Neural crest cell (in vitro differentiated cells): ENCODE measurements around the gene ESYT3. TPM values are rescaled to one million over a fixed set of nuclear protein-coding genes. Genes with fewer than 3 reads are reported as not detected.
"Not testable (repeated sequence)": the region's sequence is repeated elsewhere in the genome, so short reads cannot be mapped to it uniquely, and the experiment has no call there.

ENCODE experiments used
- DNase-seq: peaks from one replicate; pipeline ENCODE4 v3.0.0; 2021; ENCODE audit warnings: low read depth, mixed read lengths, low spot score
- H3K27ac Mint-ChIP-seq: one replicate; pipeline ENCODE4 v1.8.0; 2021; ENCODE audit warnings: mild to moderate bottlenecking, mixed read lengths; ENCODE audit not compliant: unreplicated experiment
- H3K27me3 Mint-ChIP-seq: 2 replicates; pipeline ENCODE4 v1.8.0; 2021; ENCODE audit warnings: low read depth, mild to moderate bottlenecking, mixed read lengths
- H3K36me3 Mint-ChIP-seq: 2 replicates; pipeline ENCODE4 v1.8.0; 2021; ENCODE audit warnings: low read depth, mild to moderate bottlenecking, mixed read lengths
- H3K4me1 Mint-ChIP-seq: 2 replicates; pipeline ENCODE4 v1.8.0; 2021; ENCODE audit warnings: mixed read lengths
- H3K4me3 Mint-ChIP-seq: one replicate; pipeline ENCODE4 v1.8.0; 2021; ENCODE audit warnings: mild to moderate bottlenecking, mixed read lengths
- H3K9me3 Mint-ChIP-seq: 2 replicates; pipeline ENCODE4 v1.8.0; 2021; ENCODE audit warnings: mixed read lengths
- total RNA-seq: library from RNA; stranded (reverse); gene quantifications from 2 replicates; pipeline ENCODE4 v1.2.1, GENCODE V29; 2021
- TF ChIP-seq, protein P1 (sequence below): fragments of 200-600 bp; sonication (generic); conservative IDR thresholded peaks from 2 replicates; pipeline ENCODE4 v1.5.0; 2021; ENCODE audit warnings: antibody characterized with exemption, mild to moderate bottlenecking

Gene ESYT3
- total RNA-seq, 1 donor from 2014 or later: 0.44 TPM

DNA sequence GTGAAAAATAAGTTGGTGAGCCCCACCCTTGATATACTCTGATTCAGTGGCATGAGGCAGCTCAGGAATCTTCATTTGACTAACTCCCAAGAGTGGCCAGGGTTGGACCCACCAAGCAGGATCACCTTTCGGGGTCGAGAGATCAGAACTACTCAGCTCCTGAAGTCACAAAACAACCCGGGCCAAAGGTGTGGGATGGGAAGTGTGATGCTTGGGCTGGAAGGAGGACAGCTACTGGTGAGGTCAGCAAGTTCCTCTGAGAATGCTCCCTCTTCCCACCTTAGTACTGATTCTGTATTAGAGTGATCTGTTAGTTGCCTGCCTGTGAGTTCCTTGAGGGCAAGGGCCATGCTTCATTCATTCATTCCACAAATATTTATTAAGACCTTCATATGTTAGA, 15.1 kb downstream of the ESYT3 start:
- no peaks in the 10 kb centered on the region for H3K36me3 Mint-ChIP-seq
- H3K27me3 Mint-ChIP-seq: no peaks in the 10 kb centered on the region
- H3K4me1 Mint-ChIP-seq: no peaks in the 10 kb centered on the region
- TF ChIP-seq, protein P1, sequence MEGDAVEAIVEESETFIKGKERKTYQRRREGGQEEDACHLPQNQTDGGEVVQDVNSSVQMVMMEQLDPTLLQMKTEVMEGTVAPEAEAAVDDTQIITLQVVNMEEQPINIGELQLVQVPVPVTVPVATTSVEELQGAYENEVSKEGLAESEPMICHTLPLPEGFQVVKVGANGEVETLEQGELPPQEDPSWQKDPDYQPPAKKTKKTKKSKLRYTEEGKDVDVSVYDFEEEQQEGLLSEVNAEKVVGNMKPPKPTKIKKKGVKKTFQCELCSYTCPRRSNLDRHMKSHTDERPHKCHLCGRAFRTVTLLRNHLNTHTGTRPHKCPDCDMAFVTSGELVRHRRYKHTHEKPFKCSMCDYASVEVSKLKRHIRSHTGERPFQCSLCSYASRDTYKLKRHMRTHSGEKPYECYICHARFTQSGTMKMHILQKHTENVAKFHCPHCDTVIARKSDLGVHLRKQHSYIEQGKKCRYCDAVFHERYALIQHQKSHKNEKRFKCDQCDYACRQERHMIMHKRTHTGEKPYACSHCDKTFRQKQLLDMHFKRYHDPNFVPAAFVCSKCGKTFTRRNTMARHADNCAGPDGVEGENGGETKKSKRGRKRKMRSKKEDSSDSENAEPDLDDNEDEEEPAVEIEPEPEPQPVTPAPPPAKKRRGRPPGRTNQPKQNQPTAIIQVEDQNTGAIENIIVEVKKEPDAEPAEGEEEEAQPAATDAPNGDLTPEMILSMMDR: no peak
- H3K9me3 Mint-ChIP-seq: no peaks in the 10 kb centered on the region
- no peak overlapping the region for H3K4me3 Mint-ChIP-seq
- no peak for DNase-seq
- H3K27ac Mint-ChIP-seq: no peak overlapping the region

DNA sequence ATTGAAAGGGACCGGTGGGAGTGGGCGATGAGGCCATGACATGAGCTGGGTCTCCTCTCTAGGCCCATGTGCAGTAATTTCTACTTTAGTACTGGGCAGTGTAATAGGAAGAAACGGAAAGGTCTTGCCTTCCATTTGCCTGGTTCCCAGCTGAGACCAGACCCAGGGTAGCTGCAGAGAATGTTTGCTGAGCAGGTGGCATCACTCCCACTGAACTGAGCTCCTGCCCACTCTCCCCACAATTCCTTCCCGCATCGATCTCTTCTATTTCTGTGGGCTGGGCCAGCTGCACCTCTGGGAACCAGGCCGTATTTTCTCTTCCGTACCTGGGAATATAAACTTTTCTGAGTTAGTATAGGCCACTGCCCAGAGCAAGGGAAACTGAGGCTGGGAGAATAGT, 15.8 kb downstream of the ESYT3 start:
- DNase-seq: no peak
- TF ChIP-seq, protein P1: no peak
- H3K27me3 Mint-ChIP-seq: no peaks in the 10 kb centered on the region
- H3K4me3 Mint-ChIP-seq: no peak overlapping the region
- no peaks in the 10 kb centered on the region for H3K4me1 Mint-ChIP-seq
- H3K36me3 Mint-ChIP-seq: no peaks in the 10 kb centered on the region
- H3K27ac Mint-ChIP-seq: no peak overlapping the region
- no peaks in the 10 kb centered on the region for H3K9me3 Mint-ChIP-seq

DNA sequence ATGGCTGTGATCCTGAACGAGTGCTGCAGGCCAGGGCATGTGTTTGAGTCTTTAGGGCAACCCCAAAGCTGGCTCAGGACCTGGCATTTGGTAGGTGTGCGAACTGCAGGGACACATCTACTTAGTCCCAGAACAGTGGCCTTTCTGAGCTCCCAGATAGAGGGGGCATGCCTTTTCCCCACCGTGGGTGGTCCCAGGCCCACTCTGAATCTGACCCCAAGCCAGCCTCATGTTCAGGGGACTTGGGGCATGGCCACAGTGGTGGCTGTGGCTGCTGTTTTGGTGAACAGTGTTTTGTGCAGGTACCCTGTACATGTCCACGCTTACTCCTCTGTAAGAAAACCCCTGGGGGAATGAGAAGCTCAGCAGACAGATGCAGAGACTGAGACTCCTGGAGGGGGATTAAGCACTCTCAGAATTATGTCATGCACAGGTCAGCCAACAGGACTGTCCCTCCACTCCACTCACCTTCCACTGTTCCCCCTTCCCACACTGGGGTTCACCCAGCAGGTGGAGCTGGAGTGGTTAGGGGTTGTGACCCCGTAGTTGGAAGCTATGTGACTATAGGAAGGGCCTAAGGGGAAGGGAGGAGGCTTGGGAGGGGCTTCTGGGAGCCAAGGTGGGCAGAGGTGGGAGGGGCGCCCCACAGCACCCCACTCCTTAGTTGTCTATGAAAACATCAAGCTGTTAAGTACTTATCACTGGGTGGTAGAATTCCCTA, 16.4 kb downstream of the ESYT3 start:
- TF ChIP-seq, protein P1: no peak
- Mint-ChIP-seq H3K36me3 (no peaks in the 10 kb centered on the region), H3K4me3 (no peak overlapping the region), H3K27me3 (no peaks in the 10 kb centered on the region), H3K4me1 (no peaks in the 10 kb centered on the region), H3K27ac (no peak overlapping the region), H3K9me3 (no peaks in the 10 kb centered on the region)
- DNase-seq: no peak

DNA sequence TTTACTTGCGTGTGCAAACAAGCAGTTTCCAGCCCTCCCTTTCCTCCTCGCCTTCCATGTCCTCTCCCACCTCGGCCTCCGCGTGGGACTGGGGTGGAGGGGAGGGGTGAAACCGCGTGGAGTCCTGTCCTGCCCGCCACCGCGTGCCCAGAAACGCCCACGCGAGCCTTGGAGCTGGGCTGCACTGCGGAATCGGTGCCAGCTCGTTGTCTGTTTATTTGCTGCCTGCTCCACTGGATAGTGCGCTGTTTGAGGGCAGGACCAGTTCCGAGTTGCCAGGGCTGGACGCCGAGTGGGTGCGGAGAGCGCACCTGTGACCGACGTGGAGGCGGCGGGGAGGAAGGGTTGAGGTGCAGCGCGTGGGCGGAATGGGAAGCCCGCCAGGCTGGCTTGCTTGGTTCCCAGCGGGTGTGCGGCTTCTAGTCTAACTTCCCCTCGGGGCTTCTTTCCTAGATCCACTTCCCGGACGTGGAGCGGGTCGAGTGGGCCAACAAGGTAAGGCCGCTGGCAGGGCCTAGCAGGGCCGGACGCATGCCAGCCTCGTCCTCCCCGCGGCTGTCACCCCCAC, 17.3 kb downstream of the ESYT3 start:
- Mint-ChIP-seq H3K4me1 (no peaks in the 10 kb centered on the region), H3K27me3 (no peaks in the 10 kb centered on the region), H3K9me3 (no peaks in the 10 kb centered on the region), H3K36me3 (no peaks in the 10 kb centered on the region), H3K27ac (no peak overlapping the region), H3K4me3 (no peak overlapping the region)
- TF ChIP-seq, protein P1: no peak
- no peak for DNase-seq

DNA sequence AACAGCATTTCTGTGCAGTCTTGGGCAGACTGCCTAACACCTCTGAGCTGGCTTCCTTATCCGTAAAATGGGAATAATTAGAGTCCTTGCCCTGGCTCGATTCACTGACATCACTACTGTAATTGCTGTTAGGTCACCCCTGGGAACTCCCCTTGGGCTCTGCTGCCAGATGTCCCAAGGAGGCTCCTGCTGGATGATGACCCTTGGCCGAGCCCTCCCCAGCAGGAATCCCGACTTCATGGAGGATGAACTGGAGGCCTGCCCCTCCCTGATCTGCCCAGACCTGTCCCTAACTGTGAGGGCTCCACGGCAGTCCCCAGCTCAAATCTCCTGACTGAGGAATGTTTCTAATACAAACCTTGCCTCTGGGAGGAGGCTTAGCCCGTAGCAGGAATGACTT, 18.0 kb downstream of the ESYT3 start:
- TF ChIP-seq, protein P1: no peak

DNA sequence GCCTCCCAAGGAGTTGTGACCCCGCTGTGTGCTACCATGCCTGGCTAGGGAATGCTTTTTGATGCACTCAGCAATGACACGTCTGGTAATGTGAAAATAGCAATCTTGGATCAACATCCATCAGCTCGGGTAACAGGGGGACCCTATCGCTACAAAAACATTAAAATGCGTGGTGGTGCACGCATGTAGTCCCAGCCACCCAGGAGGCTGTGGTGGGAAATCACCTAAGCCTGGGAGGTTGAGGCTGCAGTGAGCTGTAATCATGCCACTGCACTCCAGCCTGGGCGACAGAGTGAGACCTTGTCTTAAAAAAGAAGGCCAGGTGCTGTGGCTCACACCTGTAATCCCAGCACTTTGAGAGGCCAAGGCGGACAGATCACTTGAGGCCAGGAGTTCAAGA, 19.5 kb downstream of the ESYT3 start:
- H3K4me1 Mint-ChIP-seq, H3K4me3 Mint-ChIP-seq, H3K36me3 Mint-ChIP-seq, H3K27ac Mint-ChIP-seq, H3K9me3 Mint-ChIP-seq, H3K27me3 Mint-ChIP-seq, DNase-seq: not testable (repeated sequence)

More for the DNA sequence above, 18.0 kb downstream of the ESYT3 start:
- H3K4me3 Mint-ChIP-seq: no peak overlapping the region
- no peak for DNase-seq
- no peak overlapping the region for H3K27ac Mint-ChIP-seq
- H3K4me1 Mint-ChIP-seq: peaks cover 4% of the 10 kb centered on the region
- H3K9me3 Mint-ChIP-seq: no peaks in the 10 kb centered on the region
- no peaks in the 10 kb centered on the region for H3K36me3 Mint-ChIP-seq
- no peaks in the 10 kb centered on the region for H3K27me3 Mint-ChIP-seq
